ENCODE results near the gene VAC14.

The VAC14 gene

DNA sequence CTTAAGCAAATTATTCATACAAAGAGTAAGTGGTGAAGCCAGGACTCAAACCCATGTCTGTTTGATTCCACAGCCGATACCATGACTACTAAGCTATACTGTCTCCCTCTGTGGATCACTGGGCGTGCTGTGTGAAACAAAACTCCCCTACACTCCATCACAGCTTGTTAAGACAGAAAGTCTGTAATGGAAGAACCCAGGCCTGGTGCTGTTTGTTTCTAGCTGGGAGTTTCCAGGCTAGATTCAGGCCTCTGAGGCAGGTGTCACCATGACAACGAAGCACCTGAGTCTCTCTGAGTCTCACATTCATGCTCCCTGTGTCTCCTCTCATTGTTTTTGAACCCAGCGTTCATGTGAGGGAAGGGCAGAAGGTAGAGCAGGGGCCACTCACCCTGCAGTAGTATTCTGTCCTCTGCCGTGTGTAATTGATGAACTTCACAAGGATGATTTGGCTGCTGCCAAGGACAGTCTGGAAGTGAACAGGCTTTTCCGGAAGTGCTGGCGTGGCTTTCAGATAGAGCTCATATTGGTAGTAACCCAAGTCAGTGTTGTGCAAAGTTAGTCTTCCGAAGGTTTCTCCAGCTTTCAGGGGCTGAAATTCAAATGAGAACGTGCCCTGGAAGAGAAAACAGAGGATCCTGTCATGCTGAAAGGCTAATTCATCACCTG, 8.6 kb upstream of the VAC14 start:
- H3K27me3 ChIP-seq (ENCODE audit: insufficient read depth, low read length, poor library complexity, severe bottlenecking) = no peaks in the 10 kb centered on the region
- H3K79me2 ChIP-seq (ENCODE audit: insufficient read depth, low read length) = no peaks in the 10 kb centered on the region
- H3K4me2 ChIP-seq (ENCODE audit: low read depth, low read length, poor library complexity, severe bottlenecking) = no peak overlapping the region
- H3K9me3 ChIP-seq (ENCODE audit: insufficient read depth, low read depth, low read length) = no peaks in the 10 kb centered on the region
- no peak overlapping the region for H2AFZ ChIP-seq (ENCODE audit: low read length)
- H3K36me3 ChIP-seq (ENCODE audit: insufficient read depth, low read length) = no peaks in the 10 kb centered on the region
- TF ChIP-seq, protein P1, sequence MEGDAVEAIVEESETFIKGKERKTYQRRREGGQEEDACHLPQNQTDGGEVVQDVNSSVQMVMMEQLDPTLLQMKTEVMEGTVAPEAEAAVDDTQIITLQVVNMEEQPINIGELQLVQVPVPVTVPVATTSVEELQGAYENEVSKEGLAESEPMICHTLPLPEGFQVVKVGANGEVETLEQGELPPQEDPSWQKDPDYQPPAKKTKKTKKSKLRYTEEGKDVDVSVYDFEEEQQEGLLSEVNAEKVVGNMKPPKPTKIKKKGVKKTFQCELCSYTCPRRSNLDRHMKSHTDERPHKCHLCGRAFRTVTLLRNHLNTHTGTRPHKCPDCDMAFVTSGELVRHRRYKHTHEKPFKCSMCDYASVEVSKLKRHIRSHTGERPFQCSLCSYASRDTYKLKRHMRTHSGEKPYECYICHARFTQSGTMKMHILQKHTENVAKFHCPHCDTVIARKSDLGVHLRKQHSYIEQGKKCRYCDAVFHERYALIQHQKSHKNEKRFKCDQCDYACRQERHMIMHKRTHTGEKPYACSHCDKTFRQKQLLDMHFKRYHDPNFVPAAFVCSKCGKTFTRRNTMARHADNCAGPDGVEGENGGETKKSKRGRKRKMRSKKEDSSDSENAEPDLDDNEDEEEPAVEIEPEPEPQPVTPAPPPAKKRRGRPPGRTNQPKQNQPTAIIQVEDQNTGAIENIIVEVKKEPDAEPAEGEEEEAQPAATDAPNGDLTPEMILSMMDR (conservative IDR thresholded peaks at IDR 0.05; ENCODE audit: low read length) = no peak
- no peak for TF ChIP-seq EZH2phosphoT487 (IDR thresholded peaks at IDR 0.05; ENCODE audit: borderline replicate concordance)
- no peaks in the 10 kb centered on the region for H3K4me1 ChIP-seq (ENCODE audit: insufficient read depth, low read length, poor library complexity, severe bottlenecking)
- H3K9ac ChIP-seq (ENCODE audit: low read depth, low read length, poor library complexity, severe bottlenecking) = no peak overlapping the region
- H3K4me3 ChIP-seq (ENCODE audit: low read length, poor library complexity, severe bottlenecking) = no peak overlapping the region
- H3K9me2 ChIP-seq (replicated peaks; ENCODE audit: low read depth, low read length) = no peaks in the 10 kb centered on the region
- H4K20me1 ChIP-seq (ENCODE audit: insufficient read depth, low read length, poor library complexity, severe bottlenecking) = no peaks in the 10 kb centered on the region
- H3F3A ChIP-seq (ENCODE audit: low read depth) = no peaks in the 10 kb centered on the region

DNA sequence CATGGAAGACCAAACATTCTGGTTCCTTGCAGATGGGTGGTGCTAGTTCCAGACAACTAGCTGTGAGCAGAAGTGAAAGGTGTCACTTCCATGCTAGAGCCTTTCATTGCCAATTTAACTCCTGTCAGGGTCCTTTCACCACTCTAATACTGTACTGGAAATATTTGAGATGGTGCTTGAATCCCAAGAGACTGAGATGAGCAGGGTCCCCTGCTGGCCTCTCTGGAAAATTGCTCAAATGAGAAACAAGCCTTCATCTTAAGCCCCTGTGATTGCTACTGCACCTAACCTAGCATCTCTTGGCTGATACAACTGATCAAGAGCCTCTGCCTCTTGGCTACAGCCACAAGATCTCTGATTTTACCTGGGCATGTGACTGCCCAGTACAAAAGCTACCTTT, 7.4 kb upstream of the VAC14 start:
- no peaks in the 10 kb centered on the region for H3F3A ChIP-seq (ENCODE audit: low read depth)
- no peaks in the 10 kb centered on the region for H3K9me3 ChIP-seq (ENCODE audit: insufficient read depth, low read depth, low read length)
- no peak overlapping the region for H3K9ac ChIP-seq (ENCODE audit: low read depth, low read length, poor library complexity, severe bottlenecking)
- no peak overlapping the region for H3K4me2 ChIP-seq (ENCODE audit: low read depth, low read length, poor library complexity, severe bottlenecking)
- TF ChIP-seq, protein P1 (conservative IDR thresholded peaks at IDR 0.05; ENCODE audit: low read length) = peak; percentile 41
- TF ChIP-seq EZH2phosphoT487 (IDR thresholded peaks at IDR 0.05; ENCODE audit: borderline replicate concordance) = no peak
- no peak overlapping the region for H3K4me3 ChIP-seq (ENCODE audit: low read length, poor library complexity, severe bottlenecking)
- no peak overlapping the region for H2AFZ ChIP-seq (ENCODE audit: low read length)
- no peaks in the 10 kb centered on the region for H3K79me2 ChIP-seq (ENCODE audit: insufficient read depth, low read length)
- no peaks in the 10 kb centered on the region for H3K9me2 ChIP-seq (replicated peaks; ENCODE audit: low read depth, low read length)
- peaks cover 8% of the 10 kb centered on the region for H3K27me3 ChIP-seq (ENCODE audit: insufficient read depth, low read length, poor library complexity, severe bottlenecking)
- no peaks in the 10 kb centered on the region for H3K4me1 ChIP-seq (ENCODE audit: insufficient read depth, low read length, poor library complexity, severe bottlenecking)
- no peaks in the 10 kb centered on the region for H4K20me1 ChIP-seq (ENCODE audit: insufficient read depth, low read length, poor library complexity, severe bottlenecking)
- H3K36me3 ChIP-seq (ENCODE audit: insufficient read depth, low read length) = no peaks in the 10 kb centered on the region

DNA sequence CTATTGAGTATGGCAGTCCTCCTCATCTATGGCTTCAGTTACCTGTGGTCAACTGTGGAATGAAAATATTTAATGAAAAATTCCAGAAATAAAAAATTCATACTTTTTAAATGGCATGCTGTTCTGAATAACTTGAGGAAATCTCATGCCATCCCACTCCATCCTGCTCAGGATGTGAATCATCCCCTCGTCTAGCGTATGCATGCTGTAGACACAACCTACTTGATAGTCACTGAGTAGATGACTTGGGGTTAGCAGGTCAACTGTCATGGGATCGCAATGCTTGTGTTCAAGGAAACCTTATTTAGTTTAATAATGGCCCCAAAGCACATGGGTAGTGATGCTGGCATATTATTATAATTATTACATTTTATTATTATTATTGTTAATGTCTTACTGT, 4.8 kb upstream of the VAC14 start:
- no peak overlapping the region for H3K4me3 ChIP-seq (ENCODE audit: low read length, poor library complexity, severe bottlenecking)
- no peaks in the 10 kb centered on the region for H4K20me1 ChIP-seq (ENCODE audit: insufficient read depth, low read length, poor library complexity, severe bottlenecking)
- H3K9ac ChIP-seq (ENCODE audit: low read depth, low read length, poor library complexity, severe bottlenecking) = no peak overlapping the region
- H2AFZ ChIP-seq (ENCODE audit: low read length) = no peak overlapping the region
- no peak overlapping the region for H3K4me2 ChIP-seq (ENCODE audit: low read depth, low read length, poor library complexity, severe bottlenecking)
- H3K79me2 ChIP-seq (ENCODE audit: insufficient read depth, low read length) = no peaks in the 10 kb centered on the region
- H3F3A ChIP-seq (ENCODE audit: low read depth) = no peaks in the 10 kb centered on the region
- peaks cover 8% of the 10 kb centered on the region for H3K27me3 ChIP-seq (ENCODE audit: insufficient read depth, low read length, poor library complexity, severe bottlenecking)
- H3K9me2 ChIP-seq (replicated peaks; ENCODE audit: low read depth, low read length) = no peaks in the 10 kb centered on the region
- H3K9me3 ChIP-seq (ENCODE audit: insufficient read depth, low read depth, low read length) = no peaks in the 10 kb centered on the region
- peaks cover 3% of the 10 kb centered on the region for H3K4me1 ChIP-seq (ENCODE audit: insufficient read depth, low read length, poor library complexity, severe bottlenecking)
- TF ChIP-seq, protein P1 (conservative IDR thresholded peaks at IDR 0.05; ENCODE audit: low read length) = no peak
- TF ChIP-seq EZH2phosphoT487 (IDR thresholded peaks at IDR 0.05; ENCODE audit: borderline replicate concordance) = no peak
- H3K36me3 ChIP-seq (ENCODE audit: insufficient read depth, low read length) = no peaks in the 10 kb centered on the region
